GM23248 (cell line): ENCODE measurements around the gene CHRNE.
"Not testable (repeated sequence)": the region's sequence is repeated elsewhere in the genome, so short reads cannot be mapped to it uniquely, and the experiment has no call there.

Experiments used
- EZH2 ChIP-seq: fragments of 200-600 bp; sonication (generic); IDR thresholded peaks from 2 replicates; pipeline ENCODE4 v1.6.1; 2018; ENCODE audit warnings: antibody characterized with exemption, mild to moderate bottlenecking; ENCODE audit not compliant: insufficient read depth, poor library complexity, severe bottlenecking
- EZH2phosphoT487 ChIP-seq: fragments of 200-600 bp; sonication (generic); IDR thresholded peaks from 2 replicates; pipeline ENCODE4 v1.6.1; 2018; ENCODE audit warnings: antibody characterized with exemption, moderate library complexity, mild to moderate bottlenecking, low read depth; ENCODE audit not compliant: insufficient read depth

DNA sequence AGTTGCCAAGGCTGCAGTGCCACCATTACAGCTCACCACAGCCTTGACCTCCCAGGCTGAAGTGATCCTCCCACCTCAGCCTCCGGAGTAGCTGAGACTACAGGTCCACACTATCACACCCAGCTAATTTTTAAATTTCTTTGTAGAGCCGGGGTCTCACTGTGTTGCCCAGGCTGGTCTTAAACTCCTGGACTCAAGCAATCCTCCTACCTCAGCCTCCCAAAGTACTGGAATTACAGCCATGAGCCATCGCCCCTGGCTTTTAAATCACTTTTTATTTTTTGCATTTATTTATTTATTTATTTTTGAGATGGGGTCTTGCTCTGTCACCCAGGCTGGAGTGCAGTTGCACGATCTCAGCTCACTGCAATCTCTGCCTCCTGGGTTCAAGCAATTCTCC lies 11.7 kb upstream of the CHRNE start:
- not testable (repeated sequence) for TF ChIP-seq EZH2phosphoT487, EZH2
